GM19193 (cell line): ENCODE results near the gene SLC7A1.
A peak's percentile ranks its signal among the peaks of the same experiment; 100 is the strongest.

Experiments
- POLR2A ChIP-seq: IDR thresholded peaks from 4 replicates; pipeline ENCODE4 v1.6.1; 2011; ENCODE audit not compliant: insufficient read depth, insufficient read length; ENCODE audit errors: extremely low read depth

SLC7A1 gene

GRCh38 chr13:29595380-29596063 is at the start of gene SLC7A1:
Gene SLC7A1, minus strand, starts transcription at chr13:29595688. Its CDS starts 59,500 bp downstream, at chr13:29536188.
- TF ChIP-seq POLR2A = peak; percentile 31

- no peak for TF ChIP-seq POLR2A
Observed at GRCh38 chr13:29640665-29641064, 45.2 kb upstream of the SLC7A1 start.

- no peak for TF ChIP-seq POLR2A
Observed at GRCh38 chr13:29624997-29625396, 29.5 kb upstream of the SLC7A1 start.

GRCh38 chr13:29621841-29622240 is 26.4 kb upstream of the SLC7A1 start:
- TF ChIP-seq POLR2A = no peak

- no peak for TF ChIP-seq POLR2A
Observed at GRCh38 chr13:29621051-29621800, 25.7 kb upstream of the SLC7A1 start.

- no peak for TF ChIP-seq POLR2A
Observed at GRCh38 chr13:29619995-29620394, 24.5 kb upstream of the SLC7A1 start.

- no peak for TF ChIP-seq POLR2A
Observed at GRCh38 chr13:29613101-29613500, 17.6 kb upstream of the SLC7A1 start.

- no peak for TF ChIP-seq POLR2A
Observed at GRCh38 chr13:29607465-29607864, 12.0 kb upstream of the SLC7A1 start.

- TF ChIP-seq POLR2A = no peak
Observed at GRCh38 chr13:29605860-29606526, 10.5 kb upstream of the SLC7A1 start.

- no peak for TF ChIP-seq POLR2A
Observed at GRCh38 chr13:29598321-29598720, 2.8 kb upstream of the SLC7A1 start.

- TF ChIP-seq POLR2A = no peak
Observed at GRCh38 chr13:29597706-29598105, 2.2 kb upstream of the SLC7A1 start.

GRCh38 chr13:29597246-29597645 is 1.8 kb upstream of the SLC7A1 start:
- no peak for TF ChIP-seq POLR2A

- TF ChIP-seq POLR2A = no peak
Observed at GRCh38 chr13:29596064-29596418, 553 bp upstream of the SLC7A1 start.

GRCh38 chr13:29594710-29595379 is 643 bp downstream of the SLC7A1 start:
- TF ChIP-seq POLR2A = peak; percentile 77

- TF ChIP-seq POLR2A = no peak
Observed at GRCh38 chr13:29594303-29594709, 1.2 kb downstream of the SLC7A1 start.
